Hepatic stellate cell (primary cell): Measurements from ENCODE around the gene NIN.
"Not testable (repeated sequence)": the region's sequence is repeated elsewhere in the genome, so short reads cannot be mapped to it uniquely, and the experiment has no call there.

Experiments used
- DNase-seq: peaks from one replicate; pipeline ENCODE4 v3.0.0; 2011; ENCODE audit warnings: low spot score

NIN gene

DNA sequence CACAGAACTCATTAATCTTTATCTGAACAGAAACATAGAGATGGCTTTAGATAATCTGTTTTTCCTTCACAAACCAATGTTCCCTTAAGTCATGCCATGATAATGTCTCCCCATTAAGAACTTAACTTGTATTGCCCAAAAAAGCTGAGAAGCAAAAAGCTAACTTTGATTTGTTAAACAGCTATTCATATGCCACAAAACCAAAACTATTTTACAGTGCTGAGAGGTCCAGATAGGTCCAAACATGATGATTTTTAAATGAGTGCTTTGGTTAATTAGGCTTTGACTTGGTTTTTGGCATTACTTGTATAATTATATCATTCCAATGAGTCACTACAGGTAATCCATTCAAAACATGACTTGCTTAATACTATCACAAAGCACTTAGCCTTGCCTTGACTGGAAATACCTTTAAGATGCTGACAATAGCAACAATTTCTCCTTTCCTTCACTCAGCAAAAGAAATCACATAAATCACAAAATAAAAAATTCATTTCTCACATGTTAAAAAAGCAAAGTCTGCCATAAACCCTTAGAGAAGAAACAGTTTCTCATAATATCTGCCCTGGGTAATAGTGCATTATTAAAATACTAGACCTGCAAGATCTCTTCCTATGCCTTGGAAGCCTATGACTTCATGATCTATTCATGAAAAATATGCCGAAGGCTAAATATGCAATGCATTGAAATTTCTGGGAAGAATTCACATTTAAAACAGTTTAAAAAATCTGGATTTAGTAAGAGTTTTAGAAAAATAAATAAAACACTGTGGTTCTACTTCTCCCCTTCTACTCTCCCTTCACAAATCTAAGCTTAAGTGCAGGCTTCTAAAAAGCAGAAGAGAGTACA lies 110.8 kb downstream of the NIN start:
- DNase-seq = peak; percentile 27

DNA sequence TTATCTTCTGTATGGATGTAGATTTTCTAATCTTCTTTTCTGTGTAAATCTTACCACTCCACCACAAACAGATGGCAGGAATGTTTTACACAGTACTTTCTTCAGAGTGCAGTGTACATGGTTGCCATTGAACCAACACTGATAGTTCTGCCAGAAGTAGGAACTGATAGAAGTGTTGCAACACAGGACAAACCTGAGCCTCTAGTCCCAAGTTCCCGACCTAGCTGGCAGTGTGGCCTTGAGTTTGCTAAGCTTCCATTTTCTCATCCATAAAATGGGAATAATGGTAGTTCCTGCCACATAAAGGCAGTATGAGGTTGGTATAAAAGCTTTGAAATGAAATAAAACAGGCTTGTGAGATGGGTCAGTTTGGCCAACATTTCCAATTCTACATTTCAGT lies 112.0 kb downstream of the NIN start:
- no peak for DNase-seq

DNA sequence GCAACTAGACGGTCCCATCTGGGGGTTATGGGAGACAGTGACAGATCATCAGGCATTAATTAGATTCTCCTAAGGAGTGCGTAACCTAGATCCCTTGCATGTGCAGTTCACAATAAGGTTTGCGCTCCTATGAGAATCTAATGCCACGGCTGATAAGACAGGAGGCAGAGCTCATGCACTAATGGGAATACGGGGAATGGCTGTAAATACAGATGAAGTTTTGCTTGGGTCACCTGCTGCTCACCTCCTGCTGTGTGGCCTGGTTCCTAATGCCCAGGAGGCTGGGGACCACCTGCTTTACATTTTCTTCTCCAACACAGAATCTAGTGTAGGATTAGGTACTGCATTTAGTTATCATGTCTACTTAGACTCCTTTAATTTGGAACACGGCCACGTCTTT lies 113.2 kb downstream of the NIN start:
- DNase-seq = no peak

DNA sequence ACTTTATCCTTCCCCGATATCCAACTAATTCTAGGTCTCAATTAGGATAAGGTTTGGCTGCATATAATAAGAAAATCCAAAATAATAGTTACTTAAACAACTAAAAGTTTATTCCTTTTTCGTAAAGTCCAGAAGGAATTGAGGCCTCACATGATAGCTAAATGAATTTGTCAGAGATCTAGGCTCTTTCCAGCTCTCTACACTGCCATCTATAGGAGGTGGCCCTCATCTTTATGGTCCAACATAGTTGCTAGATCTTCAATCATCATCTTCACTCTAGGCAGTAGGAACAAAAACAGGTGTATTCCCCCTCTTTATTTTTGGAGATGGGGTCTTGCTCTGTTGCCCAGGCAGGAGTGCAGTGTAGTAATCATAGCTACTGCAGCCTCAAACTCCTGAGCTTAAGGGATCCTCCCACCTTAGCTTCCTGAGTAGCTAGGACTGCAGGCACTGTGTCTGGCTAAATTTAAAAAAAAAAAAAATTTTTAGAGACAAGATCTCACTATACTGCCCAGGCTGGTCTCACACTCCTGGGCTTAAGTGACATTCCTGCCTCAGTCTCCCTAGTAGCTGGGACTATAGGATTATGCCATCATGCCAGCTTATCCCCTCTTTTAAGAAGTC lies 116.4 kb downstream of the NIN start:
- DNase-seq = peak; percentile 26

DNA sequence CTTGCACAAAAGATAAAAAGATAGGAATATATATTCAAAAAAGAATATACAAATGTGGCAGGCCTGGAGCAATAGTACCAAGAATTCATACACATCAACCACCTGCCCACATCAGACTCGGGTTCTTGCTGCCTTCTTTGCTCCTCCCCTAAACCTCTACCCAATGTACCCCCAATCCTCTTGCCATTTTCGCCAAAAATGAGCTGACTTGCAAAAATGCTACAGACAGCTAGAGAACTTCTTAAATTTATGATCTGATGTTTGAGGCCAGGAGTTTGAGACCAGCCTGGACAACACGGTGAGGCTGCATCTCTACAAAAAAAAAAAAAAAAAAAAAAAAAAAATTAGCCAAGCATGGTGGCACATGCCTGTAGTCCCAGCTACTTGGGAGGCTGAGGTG lies 119.9 kb downstream of the NIN start:
- DNase-seq = no peak

DNA sequence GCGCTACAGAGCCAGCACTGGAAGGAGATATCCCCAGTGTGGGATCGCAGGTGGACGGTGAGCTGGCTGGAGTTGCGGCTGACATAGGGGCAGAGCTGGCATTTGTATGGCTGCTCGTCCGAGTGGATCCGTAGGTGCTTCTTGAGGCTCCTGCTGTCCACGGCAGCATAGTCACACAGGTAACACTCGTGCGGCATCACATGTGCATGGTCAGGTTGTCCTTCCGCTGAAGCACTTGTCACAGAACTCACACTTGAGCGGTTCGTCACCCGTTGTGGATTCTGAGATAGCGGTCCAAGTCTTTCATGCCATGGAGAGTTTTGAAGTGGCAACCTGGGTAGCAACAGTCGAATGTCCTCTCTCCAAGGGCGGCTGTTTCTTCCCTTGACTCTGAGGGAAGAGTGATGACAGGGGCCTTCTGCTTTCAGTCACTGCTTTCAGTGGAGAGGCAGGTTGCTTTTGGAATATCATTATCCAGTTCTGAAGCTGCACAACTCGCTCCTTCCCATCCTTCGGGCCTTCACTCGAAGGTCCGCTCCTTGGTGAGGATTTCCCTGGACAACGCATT lies 125.9 kb downstream of the NIN start:
- DNase-seq = no peak

DNA sequence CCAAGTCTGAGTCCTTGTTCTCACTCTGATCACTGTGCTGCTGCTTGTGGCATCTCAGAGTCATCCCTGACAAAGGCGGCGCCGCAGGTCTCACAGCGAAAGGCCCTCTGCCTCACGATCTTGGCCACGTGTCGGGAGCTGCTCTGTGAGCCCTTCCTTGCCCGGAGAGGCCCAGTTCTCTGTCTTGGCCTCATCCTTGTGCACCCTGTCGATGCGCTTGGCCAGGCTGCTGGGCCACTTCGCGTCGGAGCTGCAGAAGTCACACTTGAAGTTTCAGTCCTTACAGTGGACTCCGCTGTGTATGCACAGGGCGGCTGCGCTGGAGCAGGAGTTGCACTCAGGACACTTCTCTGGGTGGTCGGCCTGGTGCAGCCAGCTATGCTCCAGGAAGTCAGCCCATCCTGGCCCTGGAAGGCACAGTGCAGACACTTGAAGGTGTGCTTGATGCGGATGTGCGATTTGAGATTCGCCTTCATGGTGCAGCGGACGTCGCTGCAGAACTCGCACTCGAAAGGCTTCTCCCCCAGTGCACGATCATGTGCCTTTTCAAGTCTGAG lies 126.4 kb downstream of the NIN start:
- no peak for DNase-seq

DNA sequence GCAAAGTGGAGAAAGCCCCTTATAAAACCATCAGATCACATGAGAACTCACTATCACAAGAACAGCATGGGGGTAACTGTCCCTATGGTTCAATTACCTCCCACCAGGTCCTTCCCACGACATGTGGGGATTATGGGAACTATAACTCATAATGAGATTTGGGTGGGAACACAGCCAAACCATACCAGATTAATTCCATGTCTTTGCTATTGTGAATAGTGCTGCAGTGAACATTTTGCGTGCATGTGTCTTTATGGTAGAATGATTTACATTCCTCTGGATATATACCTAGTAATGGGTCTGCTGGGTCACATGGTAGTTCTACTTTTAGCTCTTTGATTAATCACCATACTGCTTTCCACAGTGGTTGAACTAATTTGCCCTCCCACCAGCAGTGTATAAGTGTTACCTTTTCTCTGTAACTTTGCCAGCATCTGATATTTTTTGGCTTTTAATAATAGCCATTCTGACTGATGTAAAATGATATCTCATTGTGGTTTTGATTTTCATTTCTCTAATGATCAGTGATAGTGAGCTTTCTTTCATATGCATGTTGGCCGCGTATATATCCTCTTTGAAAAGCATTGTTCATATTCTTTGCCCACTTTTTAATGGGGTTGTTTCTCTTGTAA lies 133.2 kb downstream of the NIN start:
- no peak for DNase-seq

DNA sequence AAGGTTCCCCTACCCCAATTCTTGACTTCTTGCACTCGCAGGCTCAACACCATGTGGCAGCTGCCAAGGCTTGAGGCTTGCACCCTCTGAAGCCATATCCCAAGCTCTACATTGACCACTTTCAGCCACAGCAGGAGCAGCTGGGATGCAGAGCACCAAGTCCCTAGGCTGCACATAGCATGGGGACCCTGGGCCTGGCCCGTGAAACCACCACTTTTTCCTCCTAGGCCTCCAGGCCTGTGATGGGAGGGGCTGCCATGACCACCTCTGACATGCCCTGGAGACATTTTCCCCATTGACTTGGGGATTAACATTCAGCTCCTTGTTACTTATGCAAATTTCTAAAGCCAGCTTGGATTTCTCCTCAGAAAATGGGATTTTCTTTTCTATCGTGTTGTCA lies 136.7 kb downstream of the NIN start:
- not testable (repeated sequence) for DNase-seq

DNA sequence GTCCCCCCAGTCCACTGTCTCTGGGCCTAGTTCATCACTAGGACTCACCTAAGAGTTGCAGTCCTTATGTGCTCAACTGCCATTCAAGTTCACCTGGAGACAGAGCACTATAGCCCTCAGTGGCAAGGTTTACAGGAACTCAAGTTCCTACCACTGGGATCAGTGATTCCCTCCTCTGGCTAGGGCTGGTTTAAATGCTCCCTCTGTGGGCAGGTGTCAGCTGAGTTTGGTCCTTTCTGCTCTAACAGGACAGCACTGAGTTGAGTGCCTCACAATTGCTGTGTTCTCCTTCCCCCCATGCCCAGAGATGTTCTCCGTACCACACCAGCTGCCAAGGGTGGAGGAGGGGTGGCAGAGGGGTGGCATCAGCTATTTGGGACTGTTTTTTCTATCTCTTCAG lies 142.1 kb downstream of the NIN start:
- DNase-seq = no peak

DNA sequence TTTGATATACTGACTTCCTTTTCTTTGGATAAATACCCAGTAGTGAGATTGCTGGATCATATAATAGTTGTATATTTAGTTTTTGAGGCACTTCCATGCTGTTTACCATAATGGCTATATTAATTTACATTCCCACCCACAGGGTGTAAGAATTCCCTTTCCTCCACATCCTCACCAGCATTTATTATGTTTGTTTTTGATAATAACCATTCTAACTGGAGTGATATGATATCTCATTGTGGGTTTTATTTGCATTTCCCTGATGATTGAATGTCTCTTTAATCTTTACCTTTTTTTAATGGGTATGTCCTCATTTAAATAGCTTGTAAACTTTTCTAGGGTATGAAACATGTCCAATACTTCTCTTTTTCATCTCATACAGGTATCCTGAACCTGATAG lies 151.3 kb downstream of the NIN start:
- no peak for DNase-seq

DNA sequence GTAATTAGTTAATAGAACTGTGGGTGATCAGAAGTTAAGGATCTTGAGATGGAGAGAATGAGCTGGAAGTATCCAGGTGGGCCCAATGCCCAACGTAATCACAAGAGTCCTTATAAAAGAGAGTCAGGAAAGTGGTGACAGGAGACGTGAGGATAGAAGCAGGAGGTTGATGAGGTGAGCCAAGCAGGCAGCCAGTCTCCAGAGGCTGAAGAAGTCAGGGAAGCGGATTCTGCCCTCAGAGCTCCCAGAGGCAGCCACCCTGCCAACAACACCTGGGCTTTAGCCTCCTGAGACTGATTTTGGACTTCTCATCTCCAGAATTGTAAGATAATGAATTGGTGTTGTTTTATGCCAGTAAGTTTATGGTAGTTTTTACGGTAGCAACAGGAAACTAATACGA lies 152.8 kb downstream of the NIN start:
- no peak for DNase-seq

DNA sequence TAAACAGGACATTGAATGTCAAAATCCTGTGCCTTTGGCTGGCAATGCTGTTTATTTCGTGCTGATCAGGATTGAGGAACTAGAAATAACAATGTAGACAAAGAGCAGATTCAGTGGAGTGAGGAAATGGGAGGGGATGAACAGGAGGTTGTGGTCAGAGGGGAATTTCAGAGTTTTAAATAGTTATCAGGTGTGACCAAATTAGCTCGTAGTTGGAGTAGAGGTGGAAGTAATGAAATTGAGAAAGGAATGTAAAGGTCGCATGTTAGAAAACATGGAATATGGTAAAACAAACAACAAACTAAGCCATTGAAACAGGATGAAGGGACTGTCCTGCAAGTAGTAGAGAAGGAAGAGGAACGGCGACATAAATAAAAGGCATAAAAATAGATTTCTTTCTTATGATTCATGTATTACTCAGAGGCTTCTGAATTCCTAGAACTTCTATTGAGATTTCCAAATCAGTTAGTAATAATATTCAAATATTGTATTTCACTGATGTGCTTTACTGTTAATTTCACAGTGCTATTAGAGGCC lies 153.4 kb downstream of the NIN start:
- DNase-seq = peak; percentile 65

DNA sequence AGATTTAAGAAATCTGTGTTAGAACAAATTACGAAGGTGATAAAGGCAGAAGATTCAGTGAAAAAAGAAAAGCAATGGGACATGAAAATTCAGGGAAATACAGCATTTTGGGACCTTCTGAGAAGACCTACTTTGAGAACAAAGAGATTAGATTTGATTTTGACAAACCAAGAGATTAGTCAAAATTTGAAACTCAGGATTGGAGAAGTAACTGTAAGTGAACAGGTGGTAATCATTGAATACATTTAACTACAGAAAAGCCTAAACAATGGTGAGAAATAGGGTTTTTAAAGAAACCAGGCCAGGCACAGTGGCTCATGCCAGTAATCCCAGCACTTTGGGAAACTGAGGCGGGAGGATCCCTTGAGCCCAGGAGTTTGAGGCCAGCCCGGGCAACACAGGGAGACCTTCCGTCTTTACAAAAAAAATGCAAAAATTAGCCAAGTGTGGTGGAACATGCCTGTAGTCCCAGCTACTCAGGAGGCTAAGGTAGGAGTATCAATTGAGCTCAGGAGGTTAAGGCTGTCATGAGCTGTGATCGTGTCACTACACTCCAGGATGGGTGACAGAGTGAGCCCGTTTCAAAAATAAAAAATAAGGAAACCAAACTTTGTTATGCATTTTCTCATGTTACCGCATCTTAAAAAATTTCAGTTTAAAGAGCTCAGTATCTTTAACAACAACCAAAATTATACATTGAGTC lies 154.0 kb downstream of the NIN start:
- no peak for DNase-seq

DNA sequence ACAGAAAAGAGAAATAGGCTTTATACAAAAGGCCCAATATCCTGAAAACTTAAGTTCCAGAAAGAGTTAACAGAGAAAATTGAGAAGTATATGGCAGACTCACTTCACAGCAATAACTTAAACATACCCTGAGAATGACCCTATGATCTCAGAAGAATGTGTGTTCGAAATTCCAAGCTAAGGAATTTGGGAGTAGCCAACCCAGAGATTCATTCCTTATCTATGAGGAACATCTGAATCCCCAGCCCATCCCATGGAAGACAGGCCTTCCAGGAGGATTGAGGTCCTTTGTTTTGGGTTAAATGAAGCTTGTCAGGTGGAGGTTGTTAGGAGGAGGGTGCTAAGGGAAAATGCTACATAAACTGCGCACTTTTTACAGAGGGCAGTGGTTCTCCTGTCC lies 155.4 kb downstream of the NIN start:
- DNase-seq = peak; percentile 49

DNA sequence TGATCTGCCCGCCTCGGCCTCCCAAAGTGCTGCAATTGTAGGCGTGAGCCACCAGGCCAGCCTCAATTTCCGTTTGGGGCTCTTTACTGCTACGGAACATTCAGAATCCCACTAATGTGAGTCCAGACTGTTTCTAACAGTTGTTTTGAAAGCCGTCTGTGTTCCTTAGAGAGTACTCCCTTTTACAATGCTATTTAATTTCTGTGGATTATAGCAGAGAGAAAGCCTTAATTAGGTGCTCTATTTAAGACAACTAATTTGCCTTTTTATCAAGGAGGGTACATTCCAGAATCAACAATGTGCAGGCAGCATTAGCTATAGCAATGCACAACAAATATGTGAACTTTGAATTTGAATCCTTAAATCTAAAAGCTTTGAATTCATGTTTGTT lies 160.1 kb downstream of the NIN start:
- no peak for DNase-seq

DNA sequence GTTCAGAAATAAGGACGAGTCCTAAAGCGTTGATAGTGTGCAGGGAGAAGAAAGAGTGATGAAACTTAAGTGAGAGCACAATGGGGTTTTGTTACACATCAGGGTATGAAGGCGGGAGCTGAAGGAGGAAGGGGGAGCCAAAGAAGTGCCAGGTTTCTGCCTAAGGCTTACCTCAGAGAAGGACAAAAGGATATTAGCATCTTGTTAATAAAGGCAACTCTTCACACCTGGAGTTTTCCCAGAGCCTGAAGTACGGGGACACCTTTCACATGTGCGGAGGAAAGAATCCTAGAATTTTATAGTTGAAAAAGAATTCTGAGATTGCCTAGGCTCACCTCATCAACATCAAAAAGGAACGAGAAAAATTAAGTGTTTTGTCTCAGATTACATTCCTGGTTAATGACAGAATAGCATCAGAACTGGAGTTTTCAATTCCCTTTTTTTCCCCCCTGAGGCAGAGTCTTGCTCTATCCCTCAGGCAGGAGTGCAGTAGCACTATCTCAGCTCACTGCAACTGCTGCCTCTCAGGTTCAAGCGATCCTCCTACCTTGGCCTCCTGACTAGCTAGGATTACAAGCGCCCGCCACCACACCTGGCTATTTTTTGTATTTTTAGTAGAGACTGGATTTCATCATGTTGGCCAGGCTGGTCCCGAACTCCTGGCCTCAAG lies 160.6 kb downstream of the NIN start:
- DNase-seq = no peak
